Liver (tissue), 3 donors: ENCODE results near the gene FARP1.

Source experiments
- EGR1 ChIP-seq, 2 donors: IDR thresholded peaks; 2 replicates each; pipeline ENCODE4 v1.6.1; 2016 to 2018; ENCODE audit warnings: antibody characterized with exemption in 2 of 2, low read depth in 2 of 2
- HNF4A ChIP-seq, 2 donors: conservative IDR thresholded peaks; 2 replicates each; pipeline ENCODE4 v1.6.1; 2016; ENCODE audit warnings: antibody characterized with exemption in 2 of 2, mild to moderate bottlenecking in 2 of 2
- RAD21 ChIP-seq, 2 donors: IDR thresholded peaks; 2 replicates each; pipeline ENCODE4 v1.6.1; 2016; ENCODE audit warnings: antibody characterized with exemption in 2 of 2, mild to moderate bottlenecking in 2 of 2
- TAF1 ChIP-seq: conservative IDR thresholded peaks from 2 replicates; pipeline ENCODE4 v1.6.1; 2016; ENCODE audit warnings: antibody characterized with exemption, mild to moderate bottlenecking
- YY1 ChIP-seq: IDR thresholded peaks from 2 replicates; pipeline ENCODE4 v1.6.1; 2016; ENCODE audit warnings: antibody characterized with exemption, mild to moderate bottlenecking
- TF ChIP-seq, protein P1 (sequence below): fragments of 150-350 bp; IDR thresholded peaks from 2 replicates; pipeline ENCODE4 v1.5.1; 2017; ENCODE audit warnings: improper control_type of control experiment, low read depth, low read length; ENCODE audit not compliant: missing input control
- TF ChIP-seq, protein P2 (sequence below): IDR thresholded peaks from 2 replicates; pipeline ENCODE4 v1.6.1; 2016; ENCODE audit warnings: antibody characterized with exemption
- TF ChIP-seq, protein P3 (sequence below): IDR thresholded peaks from 2 replicates; pipeline ENCODE4 v1.6.1; 2016; ENCODE audit warnings: antibody characterized with exemption
- donor health status: healthy.
- donor health status: healthy.

DNA sequence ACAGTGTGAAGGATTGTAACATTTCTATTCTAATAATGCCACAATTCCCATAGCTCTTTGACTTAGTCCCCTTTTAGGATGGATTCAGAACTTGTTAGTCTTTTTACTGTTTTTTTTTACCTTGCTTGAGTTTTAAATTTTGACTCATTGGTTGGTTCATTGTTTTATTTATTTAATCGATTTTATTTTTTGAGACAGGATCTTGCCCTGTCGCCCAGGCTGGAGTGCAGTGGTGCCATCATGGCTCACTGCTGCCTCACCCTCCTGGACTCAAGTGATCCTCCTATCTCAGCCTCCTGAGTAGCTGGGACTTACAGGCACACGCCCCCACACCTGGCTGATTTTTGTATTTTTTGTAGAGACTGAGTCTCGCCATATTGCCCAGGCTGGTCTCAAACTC is 39.3 kb downstream of the FARP1 start:
- TF ChIP-seq, protein P1, sequence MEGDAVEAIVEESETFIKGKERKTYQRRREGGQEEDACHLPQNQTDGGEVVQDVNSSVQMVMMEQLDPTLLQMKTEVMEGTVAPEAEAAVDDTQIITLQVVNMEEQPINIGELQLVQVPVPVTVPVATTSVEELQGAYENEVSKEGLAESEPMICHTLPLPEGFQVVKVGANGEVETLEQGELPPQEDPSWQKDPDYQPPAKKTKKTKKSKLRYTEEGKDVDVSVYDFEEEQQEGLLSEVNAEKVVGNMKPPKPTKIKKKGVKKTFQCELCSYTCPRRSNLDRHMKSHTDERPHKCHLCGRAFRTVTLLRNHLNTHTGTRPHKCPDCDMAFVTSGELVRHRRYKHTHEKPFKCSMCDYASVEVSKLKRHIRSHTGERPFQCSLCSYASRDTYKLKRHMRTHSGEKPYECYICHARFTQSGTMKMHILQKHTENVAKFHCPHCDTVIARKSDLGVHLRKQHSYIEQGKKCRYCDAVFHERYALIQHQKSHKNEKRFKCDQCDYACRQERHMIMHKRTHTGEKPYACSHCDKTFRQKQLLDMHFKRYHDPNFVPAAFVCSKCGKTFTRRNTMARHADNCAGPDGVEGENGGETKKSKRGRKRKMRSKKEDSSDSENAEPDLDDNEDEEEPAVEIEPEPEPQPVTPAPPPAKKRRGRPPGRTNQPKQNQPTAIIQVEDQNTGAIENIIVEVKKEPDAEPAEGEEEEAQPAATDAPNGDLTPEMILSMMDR, result no peak
- TF ChIP-seq YY1 (peak; percentile 48), RAD21 (IDR thresholded peaks at IDR 0.05) (peak in 1 of 2 donors; percentile 9), HNF4A (conservative IDR thresholded peaks at IDR 0.05) (peak; percentile 55 to 57), TAF1 (no peak), EGR1 (IDR thresholded peaks at IDR 0.05; ENCODE audit: low read depth in 2 of 2) (no peak)
- TF ChIP-seq, protein P2, sequence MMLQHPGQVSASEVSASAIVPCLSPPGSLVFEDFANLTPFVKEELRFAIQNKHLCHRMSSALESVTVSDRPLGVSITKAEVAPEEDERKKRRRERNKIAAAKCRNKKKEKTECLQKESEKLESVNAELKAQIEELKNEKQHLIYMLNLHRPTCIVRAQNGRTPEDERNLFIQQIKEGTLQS, result no peak
- TF ChIP-seq, protein P3, sequence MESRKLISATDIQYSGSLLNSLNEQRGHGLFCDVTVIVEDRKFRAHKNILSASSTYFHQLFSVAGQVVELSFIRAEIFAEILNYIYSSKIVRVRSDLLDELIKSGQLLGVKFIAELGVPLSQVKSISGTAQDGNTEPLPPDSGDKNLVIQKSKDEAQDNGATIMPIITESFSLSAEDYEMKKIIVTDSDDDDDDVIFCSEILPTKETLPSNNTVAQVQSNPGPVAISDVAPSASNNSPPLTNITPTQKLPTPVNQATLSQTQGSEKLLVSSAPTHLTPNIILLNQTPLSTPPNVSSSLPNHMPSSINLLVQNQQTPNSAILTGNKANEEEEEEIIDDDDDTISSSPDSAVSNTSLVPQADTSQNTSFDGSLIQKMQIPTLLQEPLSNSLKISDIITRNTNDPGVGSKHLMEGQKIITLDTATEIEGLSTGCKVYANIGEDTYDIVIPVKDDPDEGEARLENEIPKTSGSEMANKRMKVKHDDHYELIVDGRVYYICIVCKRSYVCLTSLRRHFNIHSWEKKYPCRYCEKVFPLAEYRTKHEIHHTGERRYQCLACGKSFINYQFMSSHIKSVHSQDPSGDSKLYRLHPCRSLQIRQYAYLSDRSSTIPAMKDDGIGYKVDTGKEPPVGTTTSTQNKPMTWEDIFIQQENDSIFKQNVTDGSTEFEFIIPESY, result no peak
